Activated T-cell treated with anti-CD3 and anti-CD28 coated beads for 48 hours (primary cell): ENCODE measurements around the gene NEDD8.

Experiments
- DNase-seq: peaks from one replicate; pipeline ENCODE4 v3.0.0-alpha.2; 2020; ENCODE audit warnings: low read depth

Gene NEDD8

GRCh38 chr14:24263848-24264247 is 31.7 kb upstream of the NEDD8 start:
- no peak for DNase-seq

GRCh38 chr14:24262821-24263733 is 30.9 kb upstream of the NEDD8 start, which contains the start of gene TGM1:
TGM1 (minus strand) TSS chr14:24263177; CDS start chr14:24262352, 825 bp downstream.
- DNase-seq: no peak

DNA sequence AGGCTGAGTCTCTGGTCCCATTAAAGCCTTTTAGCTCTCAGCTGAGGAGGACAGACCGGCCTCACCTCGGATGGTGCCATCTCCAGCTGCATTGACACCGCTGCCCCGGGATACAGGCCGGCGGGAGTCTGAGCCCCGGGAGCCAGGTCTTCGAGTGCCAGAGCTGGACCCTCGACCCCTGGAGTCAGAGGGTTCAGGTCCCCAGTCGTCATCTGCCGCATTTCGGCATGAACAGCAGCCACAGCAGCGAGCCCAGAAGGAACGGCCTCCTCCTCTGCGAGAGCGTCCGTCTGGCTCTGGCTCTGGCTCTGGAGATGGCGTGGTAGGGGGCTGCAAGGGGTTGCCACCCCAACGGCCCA is 29.8 kb upstream of the NEDD8 start:
- no peak for DNase-seq

DNA sequence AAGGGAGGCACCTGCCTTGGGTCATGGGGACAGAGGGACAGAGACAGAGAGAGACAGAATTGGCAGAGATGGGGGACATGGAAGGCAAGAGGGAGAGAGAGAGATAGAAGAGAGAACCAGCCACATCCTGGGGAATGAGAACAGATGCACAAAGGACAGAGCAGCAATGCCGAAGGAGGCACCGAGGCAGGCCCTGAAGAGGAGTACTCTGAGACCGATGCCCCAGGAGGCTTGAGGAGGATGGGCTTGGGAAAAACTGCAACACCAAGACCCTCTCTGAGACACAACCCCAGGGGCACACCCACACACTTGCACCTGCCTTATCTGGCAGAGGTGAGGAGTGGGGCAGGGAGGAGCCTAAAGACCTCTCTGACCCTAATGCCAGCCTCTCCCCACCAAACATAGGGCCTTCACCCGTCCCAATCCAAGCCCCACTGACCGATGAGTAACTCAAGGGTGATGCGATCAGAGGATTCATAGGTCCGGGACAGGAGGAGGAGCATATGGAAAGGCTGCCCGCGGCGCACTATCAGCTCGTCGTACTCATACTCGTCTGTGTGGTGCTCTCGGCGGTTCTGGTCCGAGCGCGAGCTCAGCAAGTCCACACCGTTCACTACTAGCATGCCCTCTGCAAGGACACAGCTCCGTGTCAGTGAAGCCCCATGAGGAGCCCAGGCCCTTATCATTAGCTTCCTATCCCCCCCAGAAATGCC is 29.2 kb upstream of the NEDD8 start:
- no peak for DNase-seq

GRCh38 chr14:24260780-24261157 is 28.6 kb upstream of the NEDD8 start:
- no peak for DNase-seq

DNA sequence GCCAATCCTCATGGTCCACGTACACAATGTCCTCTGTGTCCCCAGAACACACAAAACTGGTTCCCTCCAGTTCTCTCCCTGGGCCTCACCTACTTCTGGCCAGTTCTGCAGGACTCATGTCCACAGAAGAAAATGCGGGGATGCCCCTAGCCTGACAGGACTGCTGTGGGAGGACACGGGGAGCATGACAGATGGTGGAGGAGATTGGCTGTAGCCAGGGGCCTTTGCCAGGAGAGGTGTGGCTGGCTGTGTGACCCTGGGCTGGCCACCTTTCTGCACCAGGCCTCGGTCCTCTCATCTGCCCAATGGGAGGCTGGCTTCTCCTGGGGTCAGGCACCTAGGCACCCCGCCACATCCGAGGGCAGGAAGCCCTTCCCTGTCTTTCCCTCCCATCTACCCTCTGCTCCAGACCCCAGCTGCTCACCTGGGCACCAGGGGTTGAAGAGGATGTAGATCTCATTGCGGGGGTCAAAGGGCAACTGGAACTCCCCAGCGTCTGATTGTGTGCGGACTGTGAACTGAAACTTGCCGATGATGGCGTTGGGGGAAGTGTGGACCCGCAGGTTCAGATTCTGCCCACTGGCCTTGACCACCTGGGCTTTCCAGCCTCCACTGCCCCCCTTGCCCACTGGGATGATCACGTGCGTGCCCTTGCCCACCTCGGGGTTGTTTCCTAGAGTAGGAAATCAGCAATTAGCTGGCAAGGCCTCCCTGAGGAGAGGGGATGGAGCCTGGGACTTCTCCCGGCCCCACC is 28.0 kb upstream of the NEDD8 start:
- no peak for DNase-seq

DNA sequence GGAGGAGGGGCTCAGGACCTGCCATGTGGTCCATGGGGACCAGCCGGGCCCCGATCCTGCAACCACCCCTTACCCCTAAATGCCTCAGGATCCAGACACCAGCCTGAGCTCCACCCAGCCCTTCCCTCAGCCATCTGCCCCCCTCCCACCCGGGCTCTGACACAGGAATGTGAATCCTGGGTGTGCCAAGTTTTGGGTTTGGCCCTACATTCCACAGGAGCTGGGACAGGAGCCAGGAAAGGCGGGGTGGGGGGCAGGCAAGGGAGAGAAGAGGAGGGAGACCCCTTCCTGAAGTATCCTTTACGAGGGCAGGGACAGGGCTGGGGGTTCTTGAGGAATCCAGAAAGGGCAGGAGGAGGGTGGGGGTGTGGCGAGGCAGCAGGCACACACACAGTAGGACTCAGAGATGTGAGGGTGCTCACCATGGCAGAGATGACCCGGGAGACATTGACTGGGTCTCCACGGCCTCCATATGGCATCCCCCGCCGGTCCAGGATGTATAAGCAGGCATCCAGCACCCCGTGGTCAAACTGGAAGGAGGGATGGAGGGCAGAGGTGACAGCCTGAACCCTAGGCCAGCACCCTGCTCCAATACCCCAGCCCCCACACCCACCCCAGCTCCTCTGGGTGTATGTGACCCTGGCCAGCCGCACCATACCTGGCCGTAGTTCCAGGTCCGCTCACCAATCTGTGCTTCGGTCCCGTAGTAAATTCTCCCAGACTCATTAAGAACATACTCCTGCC is 27.3 kb upstream of the NEDD8 start:
- no peak for DNase-seq

DNA sequence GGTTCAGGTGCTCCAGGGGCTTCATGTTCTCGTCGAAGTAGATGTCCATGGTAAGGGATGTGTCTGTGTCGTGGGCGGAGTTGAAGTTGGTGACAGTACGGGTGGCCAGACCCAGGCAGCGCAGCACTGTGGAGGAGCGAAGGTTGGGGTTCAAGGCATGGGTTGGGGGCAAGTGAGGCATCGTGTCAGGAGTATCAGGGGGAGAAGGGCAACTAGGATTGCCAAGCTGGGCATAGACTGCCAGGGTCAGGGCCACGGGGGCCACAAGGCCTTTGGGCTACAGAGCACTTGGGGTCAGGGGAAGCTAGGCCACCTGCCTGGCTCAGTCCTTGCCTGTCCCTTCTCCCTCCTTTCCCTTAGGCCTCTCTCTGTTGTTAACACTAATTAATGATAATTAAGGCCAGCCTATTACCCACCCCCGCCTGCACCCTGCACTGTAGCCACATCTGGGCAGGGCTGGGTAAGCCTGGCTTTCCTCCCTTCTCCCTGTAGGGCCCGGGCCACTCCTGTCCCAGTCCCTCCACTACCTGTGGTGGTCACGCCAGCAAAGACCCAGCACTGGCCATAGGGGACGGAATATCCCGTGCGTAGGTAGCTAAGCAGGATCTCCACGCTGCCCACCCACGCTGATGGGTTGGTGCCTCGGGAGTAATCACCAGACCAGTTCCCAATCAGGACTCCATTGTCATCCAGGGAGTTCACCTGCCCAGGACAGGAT is 26.5 kb upstream of the NEDD8 start:
- no peak for DNase-seq

DNA sequence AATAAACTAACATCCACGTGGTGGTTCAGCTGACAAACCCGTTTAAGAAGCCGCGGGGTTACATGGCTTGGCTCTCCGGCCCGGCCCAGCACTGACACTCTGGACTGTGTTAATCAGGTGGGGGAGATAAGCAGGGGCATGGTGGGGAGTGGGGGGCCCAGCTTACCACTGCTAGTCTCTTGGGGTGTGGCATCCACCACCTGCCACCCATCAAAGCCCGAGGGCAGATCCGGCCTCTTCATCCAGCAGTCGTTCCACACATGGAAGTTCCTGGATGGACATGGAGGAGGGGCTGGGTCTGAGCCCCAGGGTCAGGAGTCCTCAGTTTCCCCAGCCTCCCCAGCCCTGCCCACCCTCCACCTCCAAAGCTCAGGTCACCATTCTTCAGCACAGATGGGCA is 26.0 kb upstream of the NEDD8 start:
- DNase-seq: no peak

DNA sequence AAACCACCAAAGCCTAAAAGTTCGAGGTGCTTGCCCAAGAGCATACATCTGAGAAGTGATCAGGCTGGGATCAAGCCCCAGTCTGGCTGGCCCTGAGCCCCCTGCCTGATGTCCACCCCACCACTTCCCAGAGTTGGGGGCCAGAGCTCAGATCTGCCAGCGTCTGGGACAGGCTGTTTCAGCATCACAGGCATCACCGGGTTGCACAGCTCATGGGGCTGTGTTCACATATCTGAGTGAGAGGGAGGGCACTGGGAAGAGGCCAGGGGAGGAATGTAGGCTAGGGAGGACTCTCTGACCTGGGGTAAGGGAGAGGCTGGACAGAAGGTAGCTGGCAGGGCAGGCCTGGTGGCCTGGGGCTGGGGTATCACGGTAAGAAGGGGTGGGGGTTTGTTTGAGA is 24.8 kb upstream of the NEDD8 start:
- DNase-seq: no peak

DNA sequence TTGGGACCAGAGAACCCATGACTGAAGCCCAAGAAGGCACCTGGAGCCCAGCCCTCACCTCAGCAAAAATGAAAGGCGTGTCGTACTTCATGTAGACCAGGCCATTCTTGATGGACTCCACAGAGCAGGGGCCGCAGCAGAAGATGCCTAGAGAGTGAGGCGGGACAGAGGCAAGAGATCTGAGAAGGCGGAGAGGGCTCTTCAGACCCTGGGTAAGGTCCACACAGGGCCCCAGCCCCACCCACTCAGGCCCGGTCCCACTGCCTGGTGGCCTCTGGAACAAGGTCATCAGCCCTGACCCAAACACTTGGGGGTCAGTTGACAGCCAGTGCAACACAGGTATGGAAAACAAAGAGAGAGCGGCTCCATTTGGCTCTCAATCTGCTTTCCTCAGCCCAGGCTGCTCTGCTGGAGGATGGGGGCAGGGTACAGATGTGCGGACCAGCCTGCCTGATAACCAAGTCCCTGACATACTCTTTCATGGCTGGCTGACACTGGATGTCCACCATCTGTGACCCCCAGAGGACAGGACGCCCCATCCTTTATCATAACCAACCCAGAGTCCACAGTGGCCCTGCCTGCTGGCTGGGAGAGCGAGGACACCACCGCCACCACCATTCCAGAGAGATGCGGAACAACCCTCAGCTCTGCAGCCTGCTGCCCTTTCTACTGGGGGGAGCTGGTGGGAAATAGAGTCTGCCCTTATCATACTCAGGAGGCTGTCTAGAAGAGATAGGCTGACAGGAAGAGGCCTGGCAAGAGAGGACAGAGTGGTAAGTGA is 24.0 kb upstream of the NEDD8 start:
- DNase-seq: no peak

DNA sequence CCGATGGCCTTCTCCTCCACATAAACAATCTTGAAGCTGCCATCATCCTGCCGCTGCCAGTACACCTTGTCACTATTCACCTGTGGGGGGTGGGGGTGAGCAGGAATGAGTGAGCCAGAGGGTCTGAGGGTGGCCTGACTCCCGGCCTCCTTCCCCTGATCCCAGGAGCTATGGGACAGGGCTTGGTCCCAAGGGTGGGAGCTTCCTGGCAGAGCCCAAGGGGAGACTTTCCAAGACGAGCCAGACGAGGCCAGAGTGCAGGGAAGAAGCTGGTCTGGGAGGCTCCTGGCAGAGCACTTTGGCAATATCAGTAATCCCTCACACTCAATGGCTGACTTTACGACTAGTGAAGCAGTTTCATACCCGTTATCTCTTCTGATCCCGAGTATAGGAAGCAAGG is 23.3 kb upstream of the NEDD8 start:
- DNase-seq: no peak

- no peak for DNase-seq
Measured at GRCh38 chr14:24254630-24255392, 22.6 kb upstream of the NEDD8 start.

GRCh38 chr14:24253936-24254335 is 21.8 kb upstream of the NEDD8 start:
- no peak for DNase-seq

GRCh38 chr14:24252289-24253124 is 20.3 kb upstream of the NEDD8 start:
- DNase-seq: no peak

DNA sequence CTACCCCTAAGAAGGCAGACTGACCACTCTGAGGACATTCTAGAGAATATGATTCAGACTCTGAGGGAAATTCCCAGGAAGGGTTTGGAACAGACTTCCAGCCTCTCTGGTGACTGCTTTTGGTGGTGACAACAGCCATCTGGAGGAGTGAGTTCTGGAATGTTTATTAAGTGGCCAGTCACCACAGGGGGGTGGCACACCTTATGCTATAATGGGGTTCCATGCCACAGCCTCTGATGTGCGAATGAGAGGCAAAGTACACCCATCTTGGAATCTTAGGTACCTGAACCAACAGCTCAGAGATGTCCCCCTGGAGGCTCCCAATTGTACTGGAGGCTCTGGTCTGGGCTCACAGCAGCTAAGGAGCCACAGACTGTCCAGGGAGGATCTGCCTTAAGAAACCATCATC is 19.7 kb upstream of the NEDD8 start:
- DNase-seq: no peak

DNA sequence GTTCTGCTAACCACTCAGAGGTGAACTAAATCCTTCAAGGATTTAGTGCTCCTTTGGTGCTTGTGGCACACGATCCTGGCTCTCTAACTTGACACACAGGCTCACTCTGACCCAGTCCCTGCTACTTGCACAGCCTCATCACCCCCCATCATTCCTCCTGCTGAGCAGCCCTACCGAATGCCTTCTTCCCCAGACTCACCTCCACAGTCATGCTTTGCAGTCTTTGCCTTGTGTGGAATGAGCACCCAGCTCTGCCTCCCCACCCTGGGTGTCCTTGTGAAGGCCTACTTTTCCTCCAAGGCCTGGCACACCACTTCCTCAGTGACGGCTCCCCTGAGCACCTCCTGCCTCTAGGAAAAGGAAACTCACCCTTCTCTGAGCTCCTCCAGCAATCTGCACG is 18.2 kb upstream of the NEDD8 start:
- no peak for DNase-seq

GRCh38 chr14:24249230-24250021 is 17.3 kb upstream of the NEDD8 start:
- DNase-seq: no peak
